GM12878 (cell line): ENCODE results near the gene SUSD1. TPM values are rescaled to one million over a fixed set of nuclear protein-coding genes. Genes with fewer than 3 reads are reported as not detected.

Source experiments
- ATAC-seq: fragments of 200-7000 bp; cut with Tn5 transposase; 3 replicates; pipeline ENCODE4 v1.9.1; 2020; ENCODE audit warnings: mild to moderate bottlenecking, moderate library complexity
- BruUV-seq: library from RNA; stranded (reverse); fragments of 400-500 nt; replicated peaks from 2 replicates; lab custom pipeline; 2021; lab: Mats Ljungman, UMichigan
- CTCF ChIA-PET: fragments of 300-600 bp; sonication (Branson Sonifier 250); formaldehyde crosslinking; extraction: SDS; loops from one replicate; lab custom pipeline; 2021; ENCODE audit warnings: inconsistent platforms; lab: Yijun Ruan, JAX
- POLR2A ChIA-PET: fragments of 350-600 bp; formaldehyde crosslinking; extraction: SDS; loops from one replicate; lab custom pipeline; 2021; ENCODE audit warnings: inconsistent platforms; lab: Charles Lee
- RAD21 ChIA-PET: fragments of 300-600 bp; sonication (Branson Sonifier 250); formaldehyde crosslinking; loops from one replicate; lab custom pipeline; 2023; ENCODE audit warnings: antibody characterized with exemption; ENCODE audit not compliant: unreplicated experiment; lab: Charles Lee
- SMC1A ChIA-PET: fragments of 300-600 bp; sonication (Branson Sonifier 250); formaldehyde crosslinking; loops from one replicate; lab custom pipeline; 2023; ENCODE audit not compliant: unreplicated experiment, uncharacterized antibody; lab: Charles Lee
- DNase-seq: peaks from one replicate; pipeline ENCODE4 v3.0.0-alpha.2; 2011; ENCODE audit warnings: low read depth, low spot score
- FAIRE-seq: peaks from 3 replicates; lab custom pipeline; 2011; peaks lifted over from hg19 to GRCh38; lab: Jason Lieb, UNC
- H2AFZ ChIP-seq: 2 replicates; pipeline ENCODE4 v1.6.0; 2011; ENCODE audit warnings: low read depth, low read length, control low read depth; ENCODE audit not compliant: control insufficient read depth
- H3K27ac ChIP-seq: 2 replicates; pipeline ENCODE4 v1.5.1; 2011; ENCODE audit warnings: control low read depth; ENCODE audit not compliant: control insufficient read depth, insufficient read depth
- H3K27me3 ChIP-seq, 2 experiments: replicated peaks in 1 of 2; 2 replicates each; pipeline versions ENCODE4 v1.6.0 to v1.6.1; 2011; ENCODE audit warnings: low read length in 1 of 2; ENCODE audit not compliant: control insufficient read depth in 2 of 2, insufficient read depth in 2 of 2
- H3K36me3 ChIP-seq, 2 experiments: 2 replicates each; pipeline ENCODE4 v1.5.1; 2011; ENCODE audit warnings: low read length in 1 of 2; ENCODE audit not compliant: control insufficient read depth in 2 of 2, insufficient read depth in 2 of 2
- H3K4me1 ChIP-seq: 2 replicates; pipeline ENCODE4 v1.6.1; 2011; ENCODE audit warnings: mild to moderate bottlenecking, low read length, moderate library complexity, mixed read lengths; ENCODE audit not compliant: control insufficient read depth, insufficient read depth
- H3K4me2 ChIP-seq: 2 replicates; pipeline ENCODE4 v1.6.0; 2011; ENCODE audit warnings: control low read depth; ENCODE audit not compliant: control insufficient read depth, insufficient read depth
- H3K4me3 ChIP-seq: fragments of 200-600 bp; sonication (generic); 2 replicates; pipeline ENCODE4 v1.5.1; 2016
- H3K79me2 ChIP-seq: 2 replicates; pipeline ENCODE4 v1.6.0; 2011; ENCODE audit warnings: low read length; ENCODE audit not compliant: control insufficient read depth, insufficient read depth
- H3K9ac ChIP-seq: 2 replicates; pipeline ENCODE4 v1.8.0; 2011; ENCODE audit warnings: low read length, control low read depth, mixed read lengths; ENCODE audit not compliant: control insufficient read depth, insufficient read depth
- H3K9me3 ChIP-seq: replicated peaks from 3 replicates; pipeline ENCODE4 v1.5.1; 2011; ENCODE audit warnings: mild to moderate bottlenecking, low read length; ENCODE audit not compliant: control insufficient read depth, insufficient read depth
- H4K20me1 ChIP-seq: 2 replicates; pipeline ENCODE4 v1.6.0; 2011; ENCODE audit not compliant: control insufficient read depth, insufficient read depth
- BHLHE40 ChIP-seq, 2 experiments: fragments of 450-650 bp in 1 of 2; IDR thresholded peaks; 2 replicates each; pipeline ENCODE4 v1.6.1; 2011 to 2017; ENCODE audit warnings: low read depth in 2 of 2, borderline replicate concordance in 1 of 2, improper control_type of control experiment in 1 of 2, low read length in 1 of 2, mild to moderate bottlenecking in 1 of 2
- E2F8 ChIP-seq: fragments of 450-650 bp; IDR thresholded peaks from 2 replicates; pipeline ENCODE4 v1.6.1; 2018; ENCODE audit warnings: mild to moderate bottlenecking, low read depth, moderate library complexity; ENCODE audit not compliant: partially characterized antibody
- IKZF1 ChIP-seq: fragments of 450-650 bp; conservative IDR thresholded peaks from 2 replicates; pipeline ENCODE4 v1.6.1; 2017; ENCODE audit warnings: antibody characterized with exemption, mild to moderate bottlenecking
- NFIC ChIP-seq: IDR thresholded peaks from 2 replicates; pipeline ENCODE4 v1.6.1; 2012; ENCODE audit warnings: low read depth, mild to moderate bottlenecking, inconsistent platforms, low read length, moderate library complexity
- NFXL1 ChIP-seq: fragments of 450-650 bp; IDR thresholded peaks from 2 replicates; pipeline ENCODE4 v1.6.1; 2017; ENCODE audit warnings: antibody characterized with exemption, mild to moderate bottlenecking, borderline replicate concordance
- NR2F1 ChIP-seq: fragments of 450-650 bp; conservative IDR thresholded peaks from 2 replicates; pipeline ENCODE4 v1.6.1; 2017; ENCODE audit warnings: mild to moderate bottlenecking
- NRF1 ChIP-seq: conservative IDR thresholded peaks from 2 replicates; pipeline ENCODE4 v1.6.1; 2011; ENCODE audit warnings: mild to moderate bottlenecking, low read depth, low read length, improper control_type of control experiment
- SIX5 ChIP-seq: IDR thresholded peaks from 2 replicates; pipeline ENCODE4 v1.6.1; 2011; ENCODE audit warnings: mild to moderate bottlenecking, low read depth, low read length, moderate library complexity; ENCODE audit not compliant: severe bottlenecking
- SMC3 ChIP-seq: IDR thresholded peaks from 2 replicates; pipeline ENCODE4 v1.6.1; 2011; ENCODE audit warnings: low read length, improper control_type of control experiment, borderline replicate concordance
- SUPT20H ChIP-seq: IDR thresholded peaks from 2 replicates; pipeline ENCODE4 v1.6.1; 2011; ENCODE audit warnings: low read depth, mild to moderate bottlenecking, low read length, moderate library complexity, borderline replicate concordance; ENCODE audit not compliant: control insufficient read depth
- ZNF274 ChIP-seq: IDR thresholded peaks from one replicate; pipeline ENCODE4 v1.8.0; 2011; ENCODE audit not compliant: insufficient read length, insufficient read depth
- ZZZ3 ChIP-seq: IDR thresholded peaks from 2 replicates; pipeline ENCODE4 v1.6.1; 2011; ENCODE audit warnings: low read depth; ENCODE audit not compliant: control insufficient read depth, insufficient read length
- WGBS: methylation state at CpG from one replicate; pipeline ENCODE4 v1.1.6; 2016; ENCODE audit warnings: low lambda C conversion rate; ENCODE audit not compliant: insufficient replicate concordance, insufficient coverage; ENCODE audit errors: missing lambda C conversion rate; 5-methylcytosine and 5-hydroxymethylcytosine counted together
- in situ Hi-C: fragments of 300-500 bp; cut with MboI; formaldehyde crosslinking; loops from 9 replicates; pipeline ENCODE4 v1.14.3; 2018; ENCODE audit warnings: mixed read lengths
- intact Hi-C: fragments of 100-400 bp; cut with micrococcal nuclease; formaldehyde crosslinking; loops from one replicate; pipeline ENCODE4 v1.14.2; 2022; ENCODE audit not compliant: unreplicated experiment
- polyA plus RNA-seq, 11 experiments: library from polyadenylated mRNA; depleted of rRNA in 4 of 11; unstranded in 6 of 11; stranded (reverse) in 5 of 11; fragments of >200 nt; fragmentation: Nextera tagmentation in 4 of 11; fragmentation: Illumina TruSeq in 1 of 11; extraction: Ambion mirVana in 4 of 11; extraction: Trizol in 1 of 11; gene quantifications; 1 replicate in 1 of 11; 2 replicates in 10 of 11; pipeline versions ENCODE4 v1.2.1 to v1.2.3, GENCODE V29; 2011 to 2016; ENCODE audit warnings: inconsistent platforms in 2 of 11, missing spikeins in 2 of 11, low read depth in 1 of 11
- total RNA-seq, 4 experiments: library from RNA; depleted of rRNA in 3 of 4; stranded (reverse); fragments of >200 nt in 3 of 4; fragmentation: Illumina TruSeq in 1 of 4; extraction: Trizol in 1 of 4; gene quantifications; 2 replicates each; pipeline versions ENCODE4 v1.2.1 to v1.2.3, GENCODE V29; 2013 to 2021

SUSD1 gene
- total and polyA plus RNA-seq, 10 of the 15 experiments (the other 5 are each of a cell fraction or from before 2014, with no cell fraction given), result 6.7 to 20.8 (median 13.2) TPM

GRCh38 chr9:112158656-112159367, 16.3 kb downstream of the SUSD1 start:
- ATAC-seq (no peak), DNase-seq (no peak), FAIRE-seq (no peak)
- ChIA-PET CTCF (interaction anchor here (0.8 to 0.9 kb wide), 3 partner anchors 34 to 661 kb away, joined by 3 to 4 read pairs (median 3); no protein-coding TSS in a partner anchor), POLR2A (no interaction called here), RAD21 (no interaction called here), SMC1A (interaction anchor here (0.8 kb wide), 1 partner anchor 202 kb away, joined by 3 read pairs; no protein-coding TSS in a partner anchor)
- intact Hi-C loops (no loop called here), in situ Hi-C loops (no loop called here)
- Histone ChIP-seq H3K79me2 (no peaks in the 10 kb centered on the region), H4K20me1 (no peaks in the 10 kb centered on the region), H2AFZ (no peak overlapping the region), H3K36me3 (no peaks in the 10 kb centered on the region), H3K27me3 (no peaks in the 10 kb centered on the region), H3K9ac (no peak overlapping the region), H3K9me3 (no peaks in the 10 kb centered on the region), H3K27ac (no peak overlapping the region), H3K4me2 (no peak overlapping the region), H3K4me3 (no peak overlapping the region), H3K4me1 (peaks cover 4% of the 10 kb centered on the region)
- TF ChIP-seq SIX5 (no peak), NFIC (no peak)
- WGBS, result 85% methylated on average over 4 of the region's 4 CpGs
- no TSS peak for BruUV-seq

- Histone ChIP-seq H3K79me2 (no peaks in the 10 kb centered on the region), H2AFZ (no peak overlapping the region), H3K9me3 (no peaks in the 10 kb centered on the region), H3K4me1 (peaks cover 2% of the 10 kb centered on the region), H3K9ac (no peak overlapping the region), H3K4me2 (no peak overlapping the region), H3K27ac (no peak overlapping the region), H3K4me3 (no peak overlapping the region), H4K20me1 (no peaks in the 10 kb centered on the region), H3K27me3 (no peaks in the 10 kb centered on the region), H3K36me3 (no peaks in the 10 kb centered on the region)
- POLR2A ChIA-PET, result no interaction called here
- in situ Hi-C loops, result no loop called here
- no peak for ATAC-seq
- no peak for DNase-seq
- TF ChIP-seq ZZZ3 (no peak), E2F8 (no peak), SMC3 (no peak), SUPT20H (no peak), ZNF274 (no peak), NFXL1 (no peak), IKZF1 (no peak), BHLHE40 (IDR thresholded peaks at IDR 0.05; ENCODE audit: borderline replicate concordance in 1 of 2, low read depth in 2 of 2, low read length in 1 of 2) (no peak), NR2F1 (no peak), NRF1 (no peak)
- RAD21 ChIA-PET, result no interaction called here
- BruUV-seq, result no TSS peak
- CTCF ChIA-PET, result interaction anchor here (0.8 to 0.9 kb wide), 3 partner anchors 35 to 662 kb away, joined by 3 to 4 read pairs (median 3); no protein-coding TSS in a partner anchor
- WGBS, result 70% methylated on average over 5 of the region's 5 CpGs
- SMC1A ChIA-PET, result interaction anchor here (0.8 kb wide), 1 partner anchor 203 kb away, joined by 3 read pairs; no protein-coding TSS in a partner anchor
- no peak for FAIRE-seq
- intact Hi-C loops, result no loop called here
These were observed 17.1 kb downstream of the SUSD1 start for GRCh38 chr9:112157961-112158360.
